NCI-H524 (cell line): ENCODE measurements around the gene PGM2L1.
A peak's percentile ranks its signal among the peaks of the same experiment; 100 is the strongest.

ENCODE experiments used
- DNase-seq, 2 experiments: peaks; one replicate each; lab custom pipeline; 2025; lab: John Stamatoyannopoulos, UW

PGM2L1 gene

GRCh38 chr11:74297484-74297883 lies 100.7 kb downstream of the PGM2L1 start:
- DNase-seq, result no peak

GRCh38 chr11:74288911-74289310 lies 109.3 kb downstream of the PGM2L1 start:
- DNase-seq, result no peak

GRCh38 chr11:74288161-74288560 lies 110.1 kb downstream of the PGM2L1 start:
- DNase-seq, result no peak

- DNase-seq, result no peak
Measured at GRCh38 chr11:74284466-74284865, 113.8 kb downstream of the PGM2L1 start.

GRCh38 chr11:74283580-74284180 lies 114.6 kb downstream of the PGM2L1 start:
- DNase-seq, result no peak

- peak; percentile 4 to 22 for DNase-seq
Measured at GRCh38 chr11:74282914-74283371, 115.3 kb downstream of the PGM2L1 start.

GRCh38 chr11:74282421-74282820 lies 115.8 kb downstream of the PGM2L1 start:
- no peak for DNase-seq

- DNase-seq, result no peak
Measured at GRCh38 chr11:74280494-74280893, 117.7 kb downstream of the PGM2L1 start.
